OCI-LY1 (cell line): ENCODE data around the gene MAGEB1.

Experiments
- H2AFZ ChIP-seq: fragments of 200-600 bp; sonication (generic), shearing (Covaris generic); 2 replicates; pipeline ENCODE4 v1.6.0; 2014; ENCODE audit warnings: antibody characterized with exemption, mild to moderate bottlenecking, low read length
- H3F3A ChIP-seq: fragments of 200-600 bp; sonication (generic), shearing (Covaris generic); 2 replicates; pipeline ENCODE4 v1.6.0; 2014; ENCODE audit warnings: mild to moderate bottlenecking, antibody characterized with exemption, low read length, moderate library complexity; ENCODE audit not compliant: insufficient read depth
- H3K27ac ChIP-seq: fragments of 200-600 bp; sonication (generic); 2 replicates; pipeline ENCODE4 v1.5.1; 2014; ENCODE audit warnings: low read length, mixed run types, mild to moderate bottlenecking, low read depth; ENCODE audit not compliant: poor library complexity, severe bottlenecking
- H3K27me3 ChIP-seq: fragments of 200-600 bp; sonication (generic); 2 replicates; pipeline ENCODE4 v1.6.0; 2014; ENCODE audit warnings: antibody characterized with exemption, mild to moderate bottlenecking, low read length, moderate library complexity; ENCODE audit not compliant: insufficient read depth
- H3K36me3 ChIP-seq: fragments of 200-600 bp; sonication (generic); 2 replicates; pipeline ENCODE4 v1.6.1; 2014; ENCODE audit warnings: mild to moderate bottlenecking, antibody characterized with exemption, low read length, moderate library complexity, mixed read lengths; ENCODE audit not compliant: insufficient read depth
- H3K4me1 ChIP-seq: fragments of 200-600 bp; sonication (generic); 2 replicates; pipeline ENCODE4 v1.5.1; 2014; ENCODE audit warnings: mild to moderate bottlenecking, low read length, moderate library complexity; ENCODE audit not compliant: insufficient read depth, severe bottlenecking
- H3K4me2 ChIP-seq: fragments of 200-600 bp; sonication (generic), shearing (Covaris generic); 2 replicates; pipeline ENCODE4 v1.6.1; 2014; ENCODE audit warnings: low read length
- H3K4me3 ChIP-seq: fragments of 200-600 bp; sonication (generic); 2 replicates; pipeline ENCODE4 v1.5.1; 2014; ENCODE audit warnings: low read length, low read depth, mild to moderate bottlenecking, mixed read lengths; ENCODE audit not compliant: poor library complexity, severe bottlenecking
- H3K79me2 ChIP-seq: fragments of 200-600 bp; shearing (Covaris generic); 2 replicates; pipeline ENCODE4 v1.6.1; 2016; ENCODE audit warnings: mixed run types, low read length, mixed read lengths; ENCODE audit not compliant: insufficient read depth
- H3K9ac ChIP-seq: fragments of 200-600 bp; sonication (generic), shearing (Covaris generic); 2 replicates; pipeline ENCODE4 v1.6.1; 2014; ENCODE audit warnings: mild to moderate bottlenecking, low read length, mixed read lengths
- H3K9me2 ChIP-seq: fragments of 200-600 bp; sonication (generic), shearing (Covaris generic); 2 replicates; pipeline ENCODE4 v1.6.1; 2014; ENCODE audit warnings: low read depth, mild to moderate bottlenecking, low read length, mixed read lengths
- H3K9me3 ChIP-seq: fragments of 200-600 bp; shearing (Covaris generic); 2 replicates; pipeline ENCODE4 v1.6.1; 2014; ENCODE audit warnings: low read length, mixed read lengths
- H4K20me1 ChIP-seq: fragments of 200-600 bp; sonication (generic), shearing (Covaris generic); 2 replicates; pipeline ENCODE4 v1.6.0; 2016; ENCODE audit warnings: mild to moderate bottlenecking, low read length; ENCODE audit not compliant: insufficient read depth
- EZH2 ChIP-seq: fragments of 200-600 bp; sonication (generic), shearing (Covaris generic); IDR thresholded peaks from 2 replicates; pipeline ENCODE4 v1.8.0; 2017; ENCODE audit warnings: borderline replicate concordance, mixed run types, mild to moderate bottlenecking, antibody characterized with exemption, low read length, moderate library complexity, mixed read lengths
- TF ChIP-seq, protein P1 (sequence below): fragments of 200-600 bp; sonication (generic), shearing (Covaris generic); IDR thresholded peaks from 2 replicates; pipeline ENCODE4 v1.5.1; 2017; ENCODE audit warnings: mild to moderate bottlenecking, antibody characterized with exemption, low read length, moderate library complexity, mixed read lengths

The MAGEB1 gene, protein sequence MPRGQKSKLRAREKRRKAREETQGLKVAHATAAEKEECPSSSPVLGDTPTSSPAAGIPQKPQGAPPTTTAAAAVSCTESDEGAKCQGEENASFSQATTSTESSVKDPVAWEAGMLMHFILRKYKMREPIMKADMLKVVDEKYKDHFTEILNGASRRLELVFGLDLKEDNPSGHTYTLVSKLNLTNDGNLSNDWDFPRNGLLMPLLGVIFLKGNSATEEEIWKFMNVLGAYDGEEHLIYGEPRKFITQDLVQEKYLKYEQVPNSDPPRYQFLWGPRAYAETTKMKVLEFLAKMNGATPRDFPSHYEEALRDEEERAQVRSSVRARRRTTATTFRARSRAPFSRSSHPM

DNA sequence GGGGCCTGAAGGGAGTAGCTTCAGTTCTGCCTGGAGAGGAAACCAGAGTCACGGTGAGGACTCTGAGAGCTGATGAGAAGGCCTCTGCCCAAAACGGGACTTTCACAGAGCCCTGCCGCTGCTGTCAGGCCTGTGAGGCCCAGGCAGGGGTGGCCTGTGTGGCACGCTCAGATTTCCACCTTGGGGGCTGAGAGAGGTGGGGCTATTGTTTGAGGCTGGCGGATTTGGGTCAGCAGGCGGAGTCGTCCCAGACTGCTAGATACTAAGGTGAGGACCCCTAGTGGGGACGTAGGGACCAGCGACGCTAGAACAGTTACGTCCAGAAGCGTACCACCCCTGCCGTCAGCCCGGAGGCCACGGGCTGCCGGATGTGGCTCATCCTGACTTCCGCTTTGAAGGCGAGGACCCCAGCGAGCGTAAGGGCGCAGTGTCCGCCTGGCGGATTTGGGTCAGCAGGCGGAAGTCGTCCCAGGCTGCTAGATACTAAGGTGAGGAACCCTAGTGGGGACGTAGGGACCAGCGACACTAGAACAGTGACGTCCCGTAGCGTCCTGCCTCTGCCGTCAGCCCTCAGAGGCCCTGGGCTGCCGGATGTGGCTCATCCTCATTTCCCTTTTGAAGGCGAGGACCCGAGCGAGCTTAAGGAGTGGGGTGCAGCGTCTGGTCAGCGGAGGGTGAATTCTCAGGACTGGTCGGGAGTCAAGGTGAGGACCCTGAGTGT, at the start of gene MAGEB1:
TSS of gene MAGEB1 (plus strand) at position 378 of the 721 bp plus-strand sequence. CDS start 3,348 bp downstream, outside the sequence.
- H3K4me3 ChIP-seq: no peak within 1 kb of the TSS
- no peak within 1 kb of the TSS for H3K27ac ChIP-seq
- no peak within 1 kb of the TSS for H3K9ac ChIP-seq
- H3K4me2 ChIP-seq: no peak within 1 kb of the TSS
- TF ChIP-seq, protein P1, sequence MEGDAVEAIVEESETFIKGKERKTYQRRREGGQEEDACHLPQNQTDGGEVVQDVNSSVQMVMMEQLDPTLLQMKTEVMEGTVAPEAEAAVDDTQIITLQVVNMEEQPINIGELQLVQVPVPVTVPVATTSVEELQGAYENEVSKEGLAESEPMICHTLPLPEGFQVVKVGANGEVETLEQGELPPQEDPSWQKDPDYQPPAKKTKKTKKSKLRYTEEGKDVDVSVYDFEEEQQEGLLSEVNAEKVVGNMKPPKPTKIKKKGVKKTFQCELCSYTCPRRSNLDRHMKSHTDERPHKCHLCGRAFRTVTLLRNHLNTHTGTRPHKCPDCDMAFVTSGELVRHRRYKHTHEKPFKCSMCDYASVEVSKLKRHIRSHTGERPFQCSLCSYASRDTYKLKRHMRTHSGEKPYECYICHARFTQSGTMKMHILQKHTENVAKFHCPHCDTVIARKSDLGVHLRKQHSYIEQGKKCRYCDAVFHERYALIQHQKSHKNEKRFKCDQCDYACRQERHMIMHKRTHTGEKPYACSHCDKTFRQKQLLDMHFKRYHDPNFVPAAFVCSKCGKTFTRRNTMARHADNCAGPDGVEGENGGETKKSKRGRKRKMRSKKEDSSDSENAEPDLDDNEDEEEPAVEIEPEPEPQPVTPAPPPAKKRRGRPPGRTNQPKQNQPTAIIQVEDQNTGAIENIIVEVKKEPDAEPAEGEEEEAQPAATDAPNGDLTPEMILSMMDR: peak; percentile 11; the same call in 1 of the 2 replicates
- no peak for TF ChIP-seq EZH2
- H3K4me1 ChIP-seq: no peaks in the 10 kb centered on the region
- H3K79me2 ChIP-seq: no peaks in the 10 kb centered on the region
- H3K9me3 ChIP-seq: no peaks in the 10 kb centered on the region
- no peak within 1 kb of the TSS for H2AFZ ChIP-seq
- no peaks in the 10 kb centered on the region for H3F3A ChIP-seq
- no peaks in the 10 kb centered on the region for H3K27me3 ChIP-seq
- no peaks in the 10 kb centered on the region for H3K36me3 ChIP-seq
- H3K9me2 ChIP-seq: no peaks in the 10 kb centered on the region
- no peaks in the 10 kb centered on the region for H4K20me1 ChIP-seq

GRCh38 chrX:30212172-30212571, 34.8 kb upstream of the MAGEB1 start:
- Histone ChIP-seq H3F3A (no peaks in the 10 kb centered on the region), H3K27ac (no peak overlapping the region), H2AFZ (no peak overlapping the region), H3K9me3 (no peaks in the 10 kb centered on the region), H3K36me3 (no peaks in the 10 kb centered on the region), H3K79me2 (no peaks in the 10 kb centered on the region), H3K9ac (no peak overlapping the region), H3K4me2 (no peak overlapping the region), H3K27me3 (no peaks in the 10 kb centered on the region), H3K4me1 (no peaks in the 10 kb centered on the region), H3K9me2 (no peaks in the 10 kb centered on the region), H4K20me1 (no peaks in the 10 kb centered on the region), H3K4me3 (no peak overlapping the region)
- TF ChIP-seq, protein P1: no peak
- TF ChIP-seq EZH2: no peak

DNA sequence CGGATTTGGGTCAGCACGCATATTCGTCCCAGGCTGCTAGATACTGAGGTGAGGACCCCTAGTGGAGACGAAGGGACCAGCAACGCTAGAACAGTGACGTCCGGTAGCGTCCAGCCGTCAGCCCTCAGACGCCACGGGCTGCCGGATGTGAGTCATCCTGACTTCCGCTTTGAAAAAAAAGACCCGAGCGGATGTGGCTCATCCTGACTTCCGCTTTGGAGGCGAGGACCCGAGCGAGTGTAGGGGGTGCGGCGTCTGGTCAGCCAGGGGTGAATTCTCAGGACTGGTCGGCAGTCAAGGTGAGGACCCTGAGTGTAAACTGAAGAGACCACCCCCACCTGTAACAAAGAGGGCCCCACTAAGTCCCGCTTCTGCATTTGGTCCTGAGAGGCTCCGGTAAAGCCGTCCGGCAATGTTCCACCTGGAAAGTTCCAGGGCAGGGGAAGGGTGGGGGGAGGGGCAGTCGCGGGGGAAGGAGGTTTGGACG, 31.5 kb upstream of the MAGEB1 start, which contains the start of gene MAGEB2:
TSS of gene MAGEB2 (plus strand) at position 207 of the 487 bp plus-strand sequence. CDS start 3,018 bp downstream, outside the sequence.
- Histone ChIP-seq H3K4me1 (no peaks in the 10 kb centered on the region), H3F3A (no peaks in the 10 kb centered on the region), H2AFZ (no peak within 1 kb of the TSS), H4K20me1 (no peaks in the 10 kb centered on the region), H3K36me3 (no peaks in the 10 kb centered on the region), H3K27ac (no peak within 1 kb of the TSS), H3K27me3 (no peaks in the 10 kb centered on the region), H3K79me2 (no peaks in the 10 kb centered on the region), H3K4me2 (no peak within 1 kb of the TSS), H3K4me3 (no peak within 1 kb of the TSS), H3K9me2 (no peaks in the 10 kb centered on the region), H3K9me3 (no peaks in the 10 kb centered on the region), H3K9ac (no peak within 1 kb of the TSS)
- TF ChIP-seq, protein P1: peak; percentile 27; the same call in 1 of the 2 replicates
- no peak for TF ChIP-seq EZH2
